GM13976 (cell line): Measurements from ENCODE around the gene ISX.
"Not testable (repeated sequence)": the region's sequence is repeated elsewhere in the genome, so short reads cannot be mapped to it uniquely, and the experiment has no call there.

Experiments used
- DNase-seq: peaks from one replicate; pipeline ENCODE4 v3.0.0; 2012; ENCODE audit warnings: low spot score
- CTCF ChIP-seq: IDR thresholded peaks from 2 replicates; pipeline ENCODE4 v1.5.1; 2012; ENCODE audit warnings: borderline replicate concordance, mild to moderate bottlenecking; ENCODE audit not compliant: insufficient read depth; ENCODE audit errors: extremely low read depth, missing control alignments, control extremely low read depth
- in situ Hi-C: fragments of 300-500 bp; cut with MboI; formaldehyde crosslinking; loops from one replicate; pipeline ENCODE4 v1.12.0; 2022; ENCODE audit warnings: low sequenced_read_pairs, mixed read lengths, inconsistent platforms; ENCODE audit not compliant: unreplicated experiment

Gene ISX

GRCh38 chr22:35043252-35043933, 22.6 kb upstream of the ISX start:
- in situ Hi-C loops = no loop called here
- DNase-seq = peak; percentile 37
- peak; percentile 23 for TF ChIP-seq CTCF

DNA sequence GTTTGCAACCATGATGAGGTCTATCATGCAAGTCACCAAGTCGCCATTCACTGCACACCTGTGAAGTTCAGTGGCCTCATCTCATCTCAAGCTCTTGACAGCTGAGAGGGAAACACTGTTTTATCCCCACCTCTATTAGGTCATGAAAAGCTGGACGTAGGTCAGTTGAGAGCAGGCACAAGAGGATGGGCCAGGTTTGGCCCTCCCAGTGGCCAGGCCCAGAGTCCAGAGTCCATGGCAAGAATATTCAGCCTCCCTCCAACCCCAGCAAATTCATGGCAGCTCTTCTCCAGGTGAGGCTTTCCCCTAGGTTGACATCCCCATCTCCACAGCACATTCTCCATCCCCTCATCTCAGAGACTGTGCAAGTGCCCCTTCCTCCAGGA, 22.0 kb upstream of the ISX start:
- TF ChIP-seq CTCF = no peak
- in situ Hi-C loops = no loop called here
- no peak for DNase-seq

GRCh38 chr22:35044607-35045390, 21.2 kb upstream of the ISX start:
- TF ChIP-seq CTCF = no peak
- in situ Hi-C loops = no loop called here
- DNase-seq = no peak

DNA sequence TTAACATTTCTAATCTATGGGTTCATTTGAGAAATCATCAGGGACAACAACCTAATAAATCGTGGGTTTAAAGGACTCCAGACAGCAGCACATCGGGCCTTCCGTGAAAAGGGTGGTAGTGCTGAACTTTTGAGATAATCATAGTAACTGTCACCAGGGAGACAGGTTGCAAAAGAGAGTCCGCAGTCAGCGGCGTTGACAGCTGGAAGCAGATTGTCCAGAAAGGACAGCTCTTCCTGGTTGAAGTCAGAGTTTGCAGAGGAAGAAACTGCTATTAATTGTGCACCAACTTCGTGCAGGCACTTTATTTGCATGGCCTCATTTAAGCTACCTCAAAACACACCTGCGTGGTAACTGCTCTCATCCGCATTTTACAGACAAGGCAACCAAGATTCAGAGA, 20.5 kb upstream of the ISX start:
- in situ Hi-C loops = no loop called here
- TF ChIP-seq CTCF = no peak
- DNase-seq = no peak

- DNase-seq = no peak
- TF ChIP-seq CTCF = no peak
- in situ Hi-C loops = no loop called here
These were observed 19.1 kb upstream of the ISX start for GRCh38 chr22:35046744-35047462.

GRCh38 chr22:35050038-35050437, 15.9 kb upstream of the ISX start:
- DNase-seq = not testable (repeated sequence)
- in situ Hi-C loops = loop anchor here (5.0 kb wide), 1 partner anchor 82 kb away; no protein-coding TSS in a partner anchor
